ENCODE data around the gene LZTR1. TPM values are rescaled to one million over a fixed set of nuclear protein-coding genes. Genes with fewer than 3 reads are reported as not detected.
A peak's percentile ranks its signal among the peaks of the same experiment; 100 is the strongest.

Gene LZTR1
- total and polyA plus RNA-seq, 2 of the 8 experiments (the other 6 are each of a cell fraction or from before 2014, with no cell fraction given), result 22.3 to 31.0 TPM

DNA sequence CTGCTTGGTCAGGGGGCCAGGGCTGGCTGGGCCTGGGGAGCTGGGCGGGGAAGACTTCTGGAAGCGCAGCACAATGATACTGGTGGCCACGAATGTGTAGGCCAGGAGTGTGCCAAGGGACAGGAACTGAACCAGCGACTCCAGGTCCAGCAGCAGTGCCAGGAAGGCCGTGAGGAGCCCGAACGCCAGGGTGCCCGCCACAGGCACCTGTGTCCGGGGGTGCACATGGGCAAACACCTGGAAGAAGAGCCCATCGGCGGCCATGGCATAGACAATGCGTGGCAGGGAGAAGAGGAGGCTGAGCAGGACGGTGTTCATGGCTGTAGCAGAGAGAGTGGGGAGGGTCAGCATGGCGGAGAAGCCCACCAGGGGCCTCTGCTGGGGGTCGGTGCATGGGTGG, 47.9 kb downstream of the LZTR1 start:
- Histone ChIP-seq H2AFZ (ENCODE audit: low read length) (no peak overlapping the region), H3K4me1 (replicated peaks in 1 of 4; ENCODE audit: control insufficient read depth in 3 of 4, insufficient read depth in 4 of 4, low read length in 3 of 4) (peaks cover 0 to 5% (median 3%) of the 10 kb centered on the region in 4 experiments; a peak in 3 of 7 replicates), H3K36me3 (ENCODE audit: control insufficient read depth in 2 of 4, insufficient read depth in 4 of 4, low read length in 3 of 4) (no peaks in the 10 kb centered on the region), H3K23ac (ENCODE audit: insufficient read length) (no peak overlapping the region), H3K9me3 (ENCODE audit: insufficient read depth in 2 of 2, low read depth in 1 of 2, low read length in 1 of 2) (no peaks in the 10 kb centered on the region), H3K4me3 (ENCODE audit: extremely low read depth in 1 of 4, insufficient read depth in 2 of 4, low read depth in 3 of 4, low read length in 4 of 4) (no peak overlapping the region), H4K91ac (replicated peaks; ENCODE audit: insufficient read length, low read length) (no peak overlapping the region), H2BK120ac (replicated peaks; ENCODE audit: low read depth, low read length) (no peak overlapping the region), H4K8ac (ENCODE audit: extremely low read depth, insufficient read depth, low read length) (peak overlapping the region; percentile 79; the same call in 1 of the 2 replicates), H2BK20ac (ENCODE audit: low read length) (no peak overlapping the region; the same call in 1 of the 2 replicates), H3K18ac (ENCODE audit: extremely low read depth, low read length) (no peak overlapping the region), H2BK15ac (ENCODE audit: low read length) (no peak overlapping the region; the same call in 1 of the 2 replicates), H4K20me1 (replicated peaks in 1 of 2; ENCODE audit: control insufficient read depth in 1 of 2, insufficient read depth in 2 of 2, low read length in 2 of 2) (no peaks in the 10 kb centered on the region), H4K5ac (ENCODE audit: insufficient read length, low read depth, low read length) (no peak overlapping the region), H3K9ac (replicated peaks in 1 of 4; ENCODE audit: extremely low read depth in 1 of 4, low read depth in 3 of 4, low read length in 3 of 4) (no peak overlapping the region), H3K27ac (ENCODE audit: low read depth, low read length) (no peak overlapping the region), H3K27me3 (replicated peaks in 1 of 4; ENCODE audit: control insufficient read depth in 3 of 4, extremely low read depth in 1 of 4, insufficient read depth in 3 of 4, low read length in 3 of 4) (peaks cover 6 to 31% (median 26%) of the 10 kb centered on the region in 4 experiments), H3K4me2 (ENCODE audit: insufficient read depth in 1 of 2, low read depth in 2 of 2, low read length in 2 of 2) (no peak overlapping the region), H2AK5ac (ENCODE audit: low read depth, low read length) (no peak overlapping the region), H2BK12ac (ENCODE audit: low read depth, low read length) (no peak overlapping the region), H3K23me2 (ENCODE audit: low read depth, low read length) (peaks cover 9% of the 10 kb centered on the region; the same call in 1 of the 2 replicates), H3K4ac (replicated peaks; ENCODE audit: insufficient read length, low read depth, low read length) (peak overlapping the region; percentile 46), H3K56ac (replicated peaks; ENCODE audit: insufficient read length, low read depth, low read length) (no peak overlapping the region), H2BK5ac (ENCODE audit: low read depth, low read length) (no peak overlapping the region), H3K79me1 (ENCODE audit: low read depth, low read length) (no peaks in the 10 kb centered on the region), H3K79me2 (ENCODE audit: control insufficient read depth in 1 of 2, insufficient read depth in 2 of 2, low read length in 2 of 2) (no peaks in the 10 kb centered on the region), H3K14ac (ENCODE audit: insufficient read length) (no peak overlapping the region)
- TF ChIP-seq POLR2A (IDR thresholded peaks at IDR 0.05; ENCODE audit: control extremely low read depth in 1 of 2, low read depth in 2 of 2, low read length in 2 of 2), result no peak
- TF ChIP-seq HDAC2 (IDR thresholded peaks at IDR 0.05; ENCODE audit: borderline replicate concordance in 1 of 2, low read depth in 2 of 2, low read length in 2 of 2), result no peak
- no peak for TF ChIP-seq SIN3A (conservative IDR thresholded peaks at IDR 0.05 in 1 of 2, IDR thresholded peaks at IDR 0.05 in 1 of 2; ENCODE audit: low read depth in 1 of 2, low read length in 2 of 2)
- FAIRE-seq (no peak), DNase-seq (ENCODE audit: low read depth in 1 of 2, low spot score in 2 of 2) (no peak)
- CTCF ChIA-PET (ENCODE audit: partially characterized antibody), result interaction anchor here (1.0 to 1.5 kb wide), 2 partner anchors 9 to 15 kb away, joined by 4 read pairs; no protein-coding TSS in a partner anchor
- 85% methylated on average over 11 of the region's 15 CpGs; no CpG with 5 or more reads in 1 of the 2 experiments for WGBS, 2 experiments (ENCODE audit: extremely low coverage in 1 of 2, insufficient coverage in 1 of 2, insufficient read length in 1 of 2, insufficient replicate concordance in 2 of 2, low coverage in 1 of 2, low lambda C conversion rate in 2 of 2, missing lambda C conversion rate in 1 of 2)
- POLR2A ChIA-PET (ENCODE audit: partially characterized antibody), result interaction anchor here (0.6 kb wide), 1 partner anchor 33 kb away, joined by 3 read pairs; no protein-coding TSS in a partner anchor
